Heart right ventricle (tissue), 16 donors: ENCODE results near the gene TGFBR3L. TPM values are rescaled to one million over a fixed set of nuclear protein-coding genes. Genes with fewer than 3 reads are reported as not detected.
A peak's percentile ranks its signal among the peaks of the same experiment; 100 is the strongest.

Experiments used
- ATAC-seq, 8 donors: fragments of 200-7000 bp; cut with Tn5 transposase; one replicate each; pipeline ENCODE4 v1.9.1; 2020; ENCODE audit warnings: mild to moderate bottlenecking in 8 of 8, moderate library complexity in 8 of 8, moderate number of reproducible peaks in 1 of 8
- DNase-seq, 2 donors: peaks; one replicate each; pipeline ENCODE4 v3.0.0-alpha.2; 2020
- H3K27ac ChIP-seq, 10 donors: fragments of 200-600 bp; sonication (generic) in 2 of 10; one replicate each; pipeline versions ENCODE4 v1.5.0 to v1.8.0; 2020 to 2022; ENCODE audit warnings: mild to moderate bottlenecking in 3 of 10
- H3K27me3 ChIP-seq, 7 donors: fragments of 200-600 bp; one replicate each; pipeline ENCODE4 v1.8.0; 2021 to 2022; ENCODE audit warnings: mild to moderate bottlenecking in 2 of 7
- H3K36me3 ChIP-seq, 9 donors: fragments of 200-600 bp; sonication (generic) in 1 of 9; one replicate each; pipeline versions ENCODE4 v1.5.0 to v1.8.0; 2020 to 2022; ENCODE audit warnings: mild to moderate bottlenecking in 2 of 9
- H3K4me1 ChIP-seq, 9 donors: fragments of 200-600 bp; sonication (generic) in 1 of 9; one replicate each; pipeline versions ENCODE4 v1.5.0 to v1.8.0; 2020 to 2022; ENCODE audit warnings: mild to moderate bottlenecking in 4 of 9
- H3K4me3 ChIP-seq, 10 donors: fragments of 200-600 bp; sonication (generic) in 2 of 10; one replicate each; pipeline versions ENCODE4 v1.5.0 to v1.8.0; 2020 to 2022; ENCODE audit warnings: mild to moderate bottlenecking in 7 of 10, moderate library complexity in 2 of 10
- H3K9me3 ChIP-seq, 11 donors: fragments of 200-600 bp in 10 of 11; sonication (generic) in 2 of 11; one replicate each; pipeline versions ENCODE4 v1.5.0 to v1.8.0; 2013 to 2022; ENCODE audit warnings: mild to moderate bottlenecking in 2 of 11, control low read depth in 1 of 11, moderate library complexity in 1 of 11
- WGBS, 2 donors: extraction: QIAGEN DNeasy Blood & Tissue Kit; methylation state at CpG; one replicate each; pipeline ENCODE4 v1.1.7; 2013; ENCODE audit warnings: inconsistent platforms in 1 of 2; 5-methylcytosine and 5-hydroxymethylcytosine counted together
- intact Hi-C, 10 donors: fragments of 100-400 bp; cut with DNase I; formaldehyde crosslinking; loops; one replicate each; pipeline versions ENCODE4 v1.11.1 to v1.14.2; 2022
- polyA plus RNA-seq, 2 donors: library from polyadenylated mRNA; stranded (reverse); fragments of 200-250 nt; gene quantifications; one replicate each; pipeline ENCODE4 v1.2.3, GENCODE V29; 2013
- total RNA-seq, 10 donors: library from RNA; stranded (reverse); fragmentation: NEBNext Ultra II Directional in 3 of 10; extraction: Animal tissue kit (Norgen Biotek cat#: 25700) in 3 of 10; gene quantifications; one replicate each; pipeline versions ENCODE4 v1.2.1 to v1.2.4, GENCODE V29; 2021 to 2023
- TF ChIP-seq, protein P1 (sequence below), 9 donors: fragments of 200-600 bp; sonication (generic) in 2 of 9; IDR thresholded peaks; one replicate each; pipeline versions ENCODE4 v1.5.0 to v1.8.0; 2021 to 2022; ENCODE audit warnings: antibody characterized with exemption in 9 of 9, mild to moderate bottlenecking in 5 of 9, moderate library complexity in 1 of 9
- donor health status: Arrhythmogenic right ventricular cardiomyopathy.
- donor health status: ischemic (EF 13 %, LVEDD 7.1; RV severe dilation, severe dysfunction).
- donor health status: healthy with polysubstance abuse.
- donor health status: DM: no; HTN: yes; CAD: no.
- donor health status: DM: no; HTN: no; CAD: no.
- donor health status: ischemic (EF 25% LVEDD 6.9; RV normal size, moderate dysfunction).
- donor health status: ischemic (EF 25% LVEDD 5.7; RV mildly dilated, moderate dysfunction).
- donor health status: healthy.
- donor health status: DM: yes; HTN: yes; CAD: no.
- donor health status: Ischemic cardiomyopathy.
- donor health status: ischemic (EF 35%, LVEDD 5.7; RV mildly dilated, moderate dysfunction).
- donor health status: nonischemic (EF 11% LVEDD 7.7; RV severe dilation, severe dysfunction).
- donor health status: DM: yes; HTN: yes; CAD: no.
- donor health status: PGD.
- donor health status: ischemic (EF 29% LVEDD 5.4; RV normal size, mild dysfunction).
- donor health status: nonischemic (EF 23%, LVEDD 6.1; RV moderate dilation, normal function).

Gene TGFBR3L
- total and polyA plus RNA-seq, 12 donors: 1.1 to 11.6 (median 4.1) TPM

DNA sequence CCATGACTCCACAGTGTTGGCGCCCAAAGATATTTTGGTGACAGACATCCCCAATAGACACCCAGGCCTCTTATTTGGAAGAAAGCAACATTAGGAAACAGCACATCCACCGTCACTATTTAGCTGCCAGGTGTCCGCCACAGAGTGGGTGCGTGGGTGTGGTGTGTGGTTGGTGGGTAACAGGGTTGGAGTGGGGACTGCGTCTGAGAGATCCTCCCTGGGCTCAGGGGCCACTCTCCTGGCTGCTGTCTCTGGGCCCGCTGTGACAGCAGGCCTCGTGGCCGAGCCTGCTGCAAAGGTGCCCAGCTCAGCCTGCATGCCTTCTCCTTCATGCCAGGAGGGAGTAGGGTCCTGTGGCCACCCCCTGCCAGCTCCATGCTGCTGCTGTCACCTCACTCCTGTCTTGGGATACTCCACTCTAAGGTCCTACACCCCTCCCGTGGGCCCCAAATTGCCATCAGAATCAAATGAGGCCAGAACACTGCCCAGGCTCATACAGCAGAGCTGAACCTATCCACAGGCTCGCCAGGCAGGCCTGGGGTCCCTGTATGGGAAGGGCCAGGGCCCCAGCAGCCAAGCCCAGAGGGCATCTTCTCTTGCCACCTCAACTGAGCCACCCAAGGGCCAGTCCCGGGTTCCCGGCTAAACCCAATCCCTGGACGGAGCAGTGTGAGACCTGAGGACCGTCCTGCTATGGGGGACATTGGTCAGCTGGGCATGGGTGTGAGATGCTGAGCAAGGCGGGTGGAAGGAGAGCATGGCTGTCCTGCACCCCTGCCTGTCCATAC, 53.6 kb downstream of the TGFBR3L start:
- intact Hi-C loops: loop anchor here in 2 of 10 donors (5.0 to 10.0 kb wide), 2 partner anchors 34 to 187 kb away; no protein-coding TSS in a partner anchor
- DNase-seq: no peak
- H3K36me3 ChIP-seq: peaks cover 0 to 100% (median 42%) of the 10 kb centered on the region in 9 donors

More for the DNA sequence above, 53.6 kb downstream of the TGFBR3L start:
- WGBS, 2 donors: 92 to 94% methylated on average over 15 of the region's 15 CpGs
- no peaks in the 10 kb centered on the region for H3K9me3 ChIP-seq
- peak in 1 of 8 donors; percentile 4 for ATAC-seq
- TF ChIP-seq, protein P1, sequence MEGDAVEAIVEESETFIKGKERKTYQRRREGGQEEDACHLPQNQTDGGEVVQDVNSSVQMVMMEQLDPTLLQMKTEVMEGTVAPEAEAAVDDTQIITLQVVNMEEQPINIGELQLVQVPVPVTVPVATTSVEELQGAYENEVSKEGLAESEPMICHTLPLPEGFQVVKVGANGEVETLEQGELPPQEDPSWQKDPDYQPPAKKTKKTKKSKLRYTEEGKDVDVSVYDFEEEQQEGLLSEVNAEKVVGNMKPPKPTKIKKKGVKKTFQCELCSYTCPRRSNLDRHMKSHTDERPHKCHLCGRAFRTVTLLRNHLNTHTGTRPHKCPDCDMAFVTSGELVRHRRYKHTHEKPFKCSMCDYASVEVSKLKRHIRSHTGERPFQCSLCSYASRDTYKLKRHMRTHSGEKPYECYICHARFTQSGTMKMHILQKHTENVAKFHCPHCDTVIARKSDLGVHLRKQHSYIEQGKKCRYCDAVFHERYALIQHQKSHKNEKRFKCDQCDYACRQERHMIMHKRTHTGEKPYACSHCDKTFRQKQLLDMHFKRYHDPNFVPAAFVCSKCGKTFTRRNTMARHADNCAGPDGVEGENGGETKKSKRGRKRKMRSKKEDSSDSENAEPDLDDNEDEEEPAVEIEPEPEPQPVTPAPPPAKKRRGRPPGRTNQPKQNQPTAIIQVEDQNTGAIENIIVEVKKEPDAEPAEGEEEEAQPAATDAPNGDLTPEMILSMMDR (IDR thresholded peaks at IDR 0.05): no peak
- no peaks in the 10 kb centered on the region for H3K27me3 ChIP-seq
- no peak overlapping the region for H3K4me3 ChIP-seq
- no peaks in the 10 kb centered on the region for H3K4me1 ChIP-seq
- no peak overlapping the region for H3K27ac ChIP-seq

Other genes starting within 250 kb of the TGFBR3L start
- under 1 TPM in 2 of 10 donors, not detected in 8; 0.51 to 0.76 TPM for gene RETN, start 245.8 kb upstream of the TGFBR3L start, total RNA-seq
- gene RETN, start 245.8 kb upstream of the TGFBR3L start, polyA plus RNA-seq: 10 to 100 TPM in 1 of 2 donors, 1 to 10 TPM in 1; 8.5 to 12.6 TPM
- 1 to 10 TPM in 1 of 10 donors, under 1 TPM in 5, not detected in 4; 0.17 to 1.2 (median 0.25) TPM for gene MCEMP1, start 237.7 kb upstream of the TGFBR3L start, total RNA-seq
- gene MCEMP1, start 237.7 kb upstream of the TGFBR3L start, polyA plus RNA-seq: under 1 TPM in 1 of 2 donors, not detected in 1; 0.71 TPM
- gene TRAPPC5, start 234.0 kb upstream of the TGFBR3L start, total RNA-seq: 100 to 1,000 TPM in 3 of 10 donors, 10 to 100 TPM in 7; 75.3 to 132 (median 86.0) TPM
- gene TRAPPC5, start 234.0 kb upstream of the TGFBR3L start, polyA plus RNA-seq: 100 to 1,000 TPM; 149 to 388 TPM
- 1 to 10 TPM in 1 of 10 donors, under 1 TPM in 4, not detected in 5; 0.21 to 1.0 (median 0.44) TPM for gene FCER2, start 212.7 kb upstream of the TGFBR3L start, total RNA-seq
- gene FCER2, start 212.7 kb upstream of the TGFBR3L start, polyA plus RNA-seq: under 1 TPM; 0.13 to 0.44 TPM
- 1 to 10 TPM in 3 of 10 donors, under 1 TPM in 4, not detected in 3; 0.25 to 4.2 (median 0.91) TPM for gene CLEC4G, start 182.7 kb upstream of the TGFBR3L start, total RNA-seq
- gene CLEC4G, start 182.7 kb upstream of the TGFBR3L start, polyA plus RNA-seq: under 1 TPM; 0.20 to 0.73 TPM
- gene CD209, start 167.3 kb upstream of the TGFBR3L start, total RNA-seq: 10 to 100 TPM in 2 of 10 donors, 1 to 10 TPM in 8; 1.6 to 29.6 (median 4.6) TPM
- under 1 TPM; 0.54 to 0.95 TPM for gene CD209, start 167.3 kb upstream of the TGFBR3L start, polyA plus RNA-seq
- gene CLEC4M, start 151.6 kb upstream of the TGFBR3L start, total RNA-seq: not detected
- gene CLEC4M, start 151.6 kb upstream of the TGFBR3L start, polyA plus RNA-seq: not detected
- gene EVI5L, start 84.6 kb upstream of the TGFBR3L start, total RNA-seq: 10 to 100 TPM; 16.8 to 26.3 (median 20.3) TPM
- gene EVI5L, start 84.6 kb upstream of the TGFBR3L start, polyA plus RNA-seq: 10 to 100 TPM; 12.9 to 21.0 TPM
- under 1 TPM in 1 of 10 donors, not detected in 9; 0.05 TPM for gene PRR36, start 40.4 kb upstream of the TGFBR3L start, total RNA-seq
- under 1 TPM; 0.01 to 0.07 TPM for gene PRR36, start 40.4 kb upstream of the TGFBR3L start, polyA plus RNA-seq
- 1 to 10 TPM in 5 of 10 donors, under 1 TPM in 5; 0.33 to 3.3 (median 0.99) TPM for gene LRRC8E, start 26.3 kb upstream of the TGFBR3L start, total RNA-seq
- 1 to 10 TPM in 1 of 2 donors, under 1 TPM in 1; 0.66 to 1.2 TPM for gene LRRC8E, start 26.3 kb upstream of the TGFBR3L start, polyA plus RNA-seq
- gene MAP2K7, start 11.0 kb upstream of the TGFBR3L start, total RNA-seq: 10 to 100 TPM; 21.3 to 32.5 (median 24.6) TPM
- 10 to 100 TPM; 13.1 to 53.8 TPM for gene MAP2K7, start 11.0 kb upstream of the TGFBR3L start, polyA plus RNA-seq
- gene SNAPC2, start 5.5 kb downstream of the TGFBR3L start, total RNA-seq: 10 to 100 TPM in 3 of 10 donors, 1 to 10 TPM in 7; 5.7 to 12.9 (median 9.5) TPM
- gene SNAPC2, start 5.5 kb downstream of the TGFBR3L start, polyA plus RNA-seq: 10 to 100 TPM in 1 of 2 donors, 1 to 10 TPM in 1; 7.3 to 26.1 TPM
- under 1 TPM in 6 of 10 donors, not detected in 4; 0.18 to 0.44 (median 0.24) TPM for gene CTXN1, start 11.3 kb downstream of the TGFBR3L start, total RNA-seq
- under 1 TPM in 1 of 2 donors, not detected in 1; 0.74 TPM for gene CTXN1, start 11.3 kb downstream of the TGFBR3L start, polyA plus RNA-seq
- 10 to 100 TPM; 54.9 to 97.5 (median 71.4) TPM for gene TIMM44, start 28.8 kb downstream of the TGFBR3L start, total RNA-seq
- gene TIMM44, start 28.8 kb downstream of the TGFBR3L start, polyA plus RNA-seq: 100 to 1,000 TPM; 110 to 188 TPM
- gene ELAVL1, start 90.8 kb downstream of the TGFBR3L start, total RNA-seq: 10 to 100 TPM; 44.2 to 60.1 (median 55.3) TPM
- 10 to 100 TPM; 11.6 to 31.7 TPM for gene ELAVL1, start 90.8 kb downstream of the TGFBR3L start, polyA plus RNA-seq
- gene CCL25, start 137.9 kb downstream of the TGFBR3L start, total RNA-seq: not detected
- gene CCL25, start 137.9 kb downstream of the TGFBR3L start, polyA plus RNA-seq: not detected
- gene FBN3, start 234.8 kb downstream of the TGFBR3L start, total RNA-seq: under 1 TPM in 3 of 10 donors, not detected in 7; 0.05 to 0.26 (median 0.06) TPM
- gene FBN3, start 234.8 kb downstream of the TGFBR3L start, polyA plus RNA-seq: not detected